Progenitor cell of endocrine pancreas (in vitro differentiated cells): Measurements from ENCODE around the gene MTMR3. TPM values are rescaled to one million over a fixed set of nuclear protein-coding genes. Genes with fewer than 3 reads are reported as not detected.

Experiments
- DNase-seq: peaks from one replicate; pipeline ENCODE4 v3.0.0; 2021; ENCODE audit warnings: low spot score; ENCODE audit not compliant: unreplicated experiment
- H3K27ac Mint-ChIP-seq: 2 replicates; pipeline ENCODE4 v1.8.0; 2021; ENCODE audit warnings: mild to moderate bottlenecking, moderate library complexity, mixed read lengths
- H3K27me3 Mint-ChIP-seq: 2 replicates; pipeline ENCODE4 v1.8.0; 2021; ENCODE audit warnings: mixed read lengths
- H3K36me3 Mint-ChIP-seq: 2 replicates; pipeline ENCODE4 v1.8.0; 2022; ENCODE audit warnings: mixed read lengths; ENCODE audit not compliant: insufficient read depth
- H3K4me1 Mint-ChIP-seq: 2 replicates; pipeline ENCODE4 v1.8.0; 2021; ENCODE audit warnings: low read depth, mixed read lengths
- H3K4me3 Mint-ChIP-seq: 2 replicates; pipeline ENCODE4 v1.8.0; 2021; ENCODE audit warnings: low read depth, mild to moderate bottlenecking, moderate library complexity, mixed read lengths
- H3K9me3 Mint-ChIP-seq: 2 replicates; pipeline ENCODE4 v1.8.0; 2021; ENCODE audit warnings: low read depth, mixed read lengths
- total RNA-seq: library from RNA; stranded (reverse); gene quantifications from 2 replicates; pipeline ENCODE4 v1.2.1, GENCODE V29; 2021
- TF ChIP-seq, protein P1 (sequence below): fragments of 200-600 bp; sonication (generic); IDR thresholded peaks from one replicate; pipeline ENCODE4 v1.5.0; 2021; ENCODE audit warnings: antibody characterized with exemption, mild to moderate bottlenecking; ENCODE audit not compliant: unreplicated experiment

Gene MTMR3
- total RNA-seq, 1 donor from 2014 or later: 51.0 TPM

GRCh38 chr22:30029512-30029911 is 146.5 kb downstream of the MTMR3 start:
- H3K9me3 Mint-ChIP-seq: no peaks in the 10 kb centered on the region
- no peak overlapping the region for H3K27ac Mint-ChIP-seq
- H3K4me1 Mint-ChIP-seq: peaks cover 9% of the 10 kb centered on the region
- no peak for DNase-seq
- no peaks in the 10 kb centered on the region for H3K27me3 Mint-ChIP-seq
- no peak overlapping the region for H3K4me3 Mint-ChIP-seq
- peaks cover 13% of the 10 kb centered on the region for H3K36me3 Mint-ChIP-seq
- TF ChIP-seq, protein P1, sequence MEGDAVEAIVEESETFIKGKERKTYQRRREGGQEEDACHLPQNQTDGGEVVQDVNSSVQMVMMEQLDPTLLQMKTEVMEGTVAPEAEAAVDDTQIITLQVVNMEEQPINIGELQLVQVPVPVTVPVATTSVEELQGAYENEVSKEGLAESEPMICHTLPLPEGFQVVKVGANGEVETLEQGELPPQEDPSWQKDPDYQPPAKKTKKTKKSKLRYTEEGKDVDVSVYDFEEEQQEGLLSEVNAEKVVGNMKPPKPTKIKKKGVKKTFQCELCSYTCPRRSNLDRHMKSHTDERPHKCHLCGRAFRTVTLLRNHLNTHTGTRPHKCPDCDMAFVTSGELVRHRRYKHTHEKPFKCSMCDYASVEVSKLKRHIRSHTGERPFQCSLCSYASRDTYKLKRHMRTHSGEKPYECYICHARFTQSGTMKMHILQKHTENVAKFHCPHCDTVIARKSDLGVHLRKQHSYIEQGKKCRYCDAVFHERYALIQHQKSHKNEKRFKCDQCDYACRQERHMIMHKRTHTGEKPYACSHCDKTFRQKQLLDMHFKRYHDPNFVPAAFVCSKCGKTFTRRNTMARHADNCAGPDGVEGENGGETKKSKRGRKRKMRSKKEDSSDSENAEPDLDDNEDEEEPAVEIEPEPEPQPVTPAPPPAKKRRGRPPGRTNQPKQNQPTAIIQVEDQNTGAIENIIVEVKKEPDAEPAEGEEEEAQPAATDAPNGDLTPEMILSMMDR: no peak

GRCh38 chr22:30030329-30030728 is 147.4 kb downstream of the MTMR3 start:
- no peak for DNase-seq

GRCh38 chr22:30031328-30031727 is 148.4 kb downstream of the MTMR3 start:
- TF ChIP-seq, protein P1: no peak
- Mint-ChIP-seq H3K4me1 (peaks cover 9% of the 10 kb centered on the region), H3K36me3 (peaks cover 8% of the 10 kb centered on the region), H3K4me3 (no peak overlapping the region), H3K27ac (no peak overlapping the region), H3K27me3 (no peaks in the 10 kb centered on the region), H3K9me3 (no peaks in the 10 kb centered on the region)
- no peak for DNase-seq

More at GRCh38 chr22:30030329-30030728, 147.4 kb downstream of the MTMR3 start:
- Mint-ChIP-seq H3K4me1 (peaks cover 9% of the 10 kb centered on the region), H3K4me3 (no peak overlapping the region), H3K36me3 (peaks cover 10% of the 10 kb centered on the region), H3K9me3 (no peaks in the 10 kb centered on the region), H3K27me3 (no peaks in the 10 kb centered on the region), H3K27ac (no peak overlapping the region)
- TF ChIP-seq, protein P1: no peak

- H3K27ac Mint-ChIP-seq: no peak overlapping the region
- H3K27me3 Mint-ChIP-seq: no peaks in the 10 kb centered on the region
- H3K4me3 Mint-ChIP-seq: no peak overlapping the region
- H3K4me1 Mint-ChIP-seq: peaks cover 9% of the 10 kb centered on the region
- TF ChIP-seq, protein P1: no peak
- peaks cover 7% of the 10 kb centered on the region for H3K36me3 Mint-ChIP-seq
- DNase-seq: no peak
- no peaks in the 10 kb centered on the region for H3K9me3 Mint-ChIP-seq
Measured at GRCh38 chr22:30031764-30032455, 148.9 kb downstream of the MTMR3 start.

- Mint-ChIP-seq H3K36me3 (peaks cover 5% of the 10 kb centered on the region), H3K4me1 (peaks cover 9% of the 10 kb centered on the region), H3K27me3 (no peaks in the 10 kb centered on the region), H3K4me3 (no peak overlapping the region), H3K27ac (no peak overlapping the region), H3K9me3 (no peaks in the 10 kb centered on the region)
- TF ChIP-seq, protein P1: no peak
- no peak for DNase-seq
Measured at GRCh38 chr22:30033137-30033536, 150.2 kb downstream of the MTMR3 start.
